Measurements from ENCODE around the gene DZIP3. TPM values are rescaled to one million over a fixed set of nuclear protein-coding genes. Genes with fewer than 3 reads are reported as not detected.

DZIP3 gene
- total and polyA plus RNA-seq, 2 experiments from 2014 or later = 28.7 to 32.0 TPM

DNA sequence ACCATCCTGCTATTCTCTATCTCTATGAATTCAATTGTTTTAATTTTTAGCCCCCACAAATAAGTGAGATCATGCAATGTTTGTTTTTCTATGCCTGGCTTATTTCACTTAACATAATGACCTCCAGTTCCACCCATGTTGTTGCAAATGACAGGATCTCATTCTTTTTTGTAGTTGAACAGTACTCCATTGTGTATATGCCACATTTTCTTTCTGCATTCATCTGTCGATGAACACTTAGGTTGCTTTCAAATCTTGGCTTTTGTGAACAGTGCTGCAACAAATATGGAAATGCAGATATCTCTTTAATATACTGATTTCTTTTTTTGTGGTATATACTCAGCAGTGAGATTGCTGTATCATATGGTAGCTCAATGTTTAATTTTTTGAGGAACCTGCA lies 108.9 kb downstream of the DZIP3 start:
- Histone ChIP-seq H3K4me2 (no peak overlapping the region), H3K4me1 (ENCODE audit: insufficient read depth) (no peaks in the 10 kb centered on the region), H4K20me1 (replicated peaks; ENCODE audit: insufficient read depth) (no peaks in the 10 kb centered on the region), H3K27ac (ENCODE audit: low read depth) (no peak overlapping the region), H3F3A (replicated peaks; ENCODE audit: low read depth) (no peaks in the 10 kb centered on the region), H3K36me3 (ENCODE audit: insufficient read depth) (peaks cover 10% of the 10 kb centered on the region), H3K79me2 (replicated peaks; ENCODE audit: insufficient read depth) (no peaks in the 10 kb centered on the region), H3K9me2 (ENCODE audit: insufficient read depth) (no peaks in the 10 kb centered on the region), H2AFZ (no peak overlapping the region), H3K4me3 (no peak overlapping the region), H3K27me3 (ENCODE audit: insufficient read depth) (no peaks in the 10 kb centered on the region)
- H3K4me1 Mint-ChIP-seq = no peaks in the 10 kb centered on the region; the same call in 2 of the 3 replicates
- DNase-seq (ENCODE audit: low spot score) (no peak), ATAC-seq (no peak)
- H3K27me3 Mint-ChIP-seq (ENCODE audit: insufficient read depth, low read depth, poor library complexity) = no peaks in the 10 kb centered on the region
- H3K36me3 Mint-ChIP-seq (ENCODE audit: low read depth) = peaks cover 19% of the 10 kb centered on the region
- H3K27ac Mint-ChIP-seq = no peak overlapping the region
- TF ChIP-seq JUNB (IDR thresholded peaks at IDR 0.05; ENCODE audit: unreplicated experiment) (no peak), POLR2AphosphoS5 (IDR thresholded peaks at IDR 0.05; ENCODE audit: low read depth) (no peak), ZNF114 (CRISPR knock-in tag; IDR thresholded peaks at IDR 0.05) (no peak), ZNF331 (CRISPR knock-in tag; IDR thresholded peaks at IDR 0.05; ENCODE audit: low read depth) (no peak), STAT1 (IDR thresholded peaks at IDR 0.05; ENCODE audit: unreplicated experiment) (no peak), EZH2 (IDR thresholded peaks at IDR 0.05; ENCODE audit: low read depth, unreplicated experiment) (no peak)
- TF ChIP-seq, protein P1, sequence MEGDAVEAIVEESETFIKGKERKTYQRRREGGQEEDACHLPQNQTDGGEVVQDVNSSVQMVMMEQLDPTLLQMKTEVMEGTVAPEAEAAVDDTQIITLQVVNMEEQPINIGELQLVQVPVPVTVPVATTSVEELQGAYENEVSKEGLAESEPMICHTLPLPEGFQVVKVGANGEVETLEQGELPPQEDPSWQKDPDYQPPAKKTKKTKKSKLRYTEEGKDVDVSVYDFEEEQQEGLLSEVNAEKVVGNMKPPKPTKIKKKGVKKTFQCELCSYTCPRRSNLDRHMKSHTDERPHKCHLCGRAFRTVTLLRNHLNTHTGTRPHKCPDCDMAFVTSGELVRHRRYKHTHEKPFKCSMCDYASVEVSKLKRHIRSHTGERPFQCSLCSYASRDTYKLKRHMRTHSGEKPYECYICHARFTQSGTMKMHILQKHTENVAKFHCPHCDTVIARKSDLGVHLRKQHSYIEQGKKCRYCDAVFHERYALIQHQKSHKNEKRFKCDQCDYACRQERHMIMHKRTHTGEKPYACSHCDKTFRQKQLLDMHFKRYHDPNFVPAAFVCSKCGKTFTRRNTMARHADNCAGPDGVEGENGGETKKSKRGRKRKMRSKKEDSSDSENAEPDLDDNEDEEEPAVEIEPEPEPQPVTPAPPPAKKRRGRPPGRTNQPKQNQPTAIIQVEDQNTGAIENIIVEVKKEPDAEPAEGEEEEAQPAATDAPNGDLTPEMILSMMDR (conservative IDR thresholded peaks at IDR 0.05; ENCODE audit: low read depth in 2 of 2) = no peak
- TF ChIP-seq, protein P2, sequence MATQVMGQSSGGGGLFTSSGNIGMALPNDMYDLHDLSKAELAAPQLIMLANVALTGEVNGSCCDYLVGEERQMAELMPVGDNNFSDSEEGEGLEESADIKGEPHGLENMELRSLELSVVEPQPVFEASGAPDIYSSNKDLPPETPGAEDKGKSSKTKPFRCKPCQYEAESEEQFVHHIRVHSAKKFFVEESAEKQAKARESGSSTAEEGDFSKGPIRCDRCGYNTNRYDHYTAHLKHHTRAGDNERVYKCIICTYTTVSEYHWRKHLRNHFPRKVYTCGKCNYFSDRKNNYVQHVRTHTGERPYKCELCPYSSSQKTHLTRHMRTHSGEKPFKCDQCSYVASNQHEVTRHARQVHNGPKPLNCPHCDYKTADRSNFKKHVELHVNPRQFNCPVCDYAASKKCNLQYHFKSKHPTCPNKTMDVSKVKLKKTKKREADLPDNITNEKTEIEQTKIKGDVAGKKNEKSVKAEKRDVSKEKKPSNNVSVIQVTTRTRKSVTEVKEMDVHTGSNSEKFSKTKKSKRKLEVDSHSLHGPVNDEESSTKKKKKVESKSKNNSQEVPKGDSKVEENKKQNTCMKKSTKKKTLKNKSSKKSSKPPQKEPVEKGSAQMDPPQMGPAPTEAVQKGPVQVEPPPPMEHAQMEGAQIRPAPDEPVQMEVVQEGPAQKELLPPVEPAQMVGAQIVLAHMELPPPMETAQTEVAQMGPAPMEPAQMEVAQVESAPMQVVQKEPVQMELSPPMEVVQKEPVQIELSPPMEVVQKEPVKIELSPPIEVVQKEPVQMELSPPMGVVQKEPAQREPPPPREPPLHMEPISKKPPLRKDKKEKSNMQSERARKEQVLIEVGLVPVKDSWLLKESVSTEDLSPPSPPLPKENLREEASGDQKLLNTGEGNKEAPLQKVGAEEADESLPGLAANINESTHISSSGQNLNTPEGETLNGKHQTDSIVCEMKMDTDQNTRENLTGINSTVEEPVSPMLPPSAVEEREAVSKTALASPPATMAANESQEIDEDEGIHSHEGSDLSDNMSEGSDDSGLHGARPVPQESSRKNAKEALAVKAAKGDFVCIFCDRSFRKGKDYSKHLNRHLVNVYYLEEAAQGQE (IDR thresholded peaks at IDR 0.05; ENCODE audit: unreplicated experiment) = no peak
- TF ChIP-seq, protein P3, sequence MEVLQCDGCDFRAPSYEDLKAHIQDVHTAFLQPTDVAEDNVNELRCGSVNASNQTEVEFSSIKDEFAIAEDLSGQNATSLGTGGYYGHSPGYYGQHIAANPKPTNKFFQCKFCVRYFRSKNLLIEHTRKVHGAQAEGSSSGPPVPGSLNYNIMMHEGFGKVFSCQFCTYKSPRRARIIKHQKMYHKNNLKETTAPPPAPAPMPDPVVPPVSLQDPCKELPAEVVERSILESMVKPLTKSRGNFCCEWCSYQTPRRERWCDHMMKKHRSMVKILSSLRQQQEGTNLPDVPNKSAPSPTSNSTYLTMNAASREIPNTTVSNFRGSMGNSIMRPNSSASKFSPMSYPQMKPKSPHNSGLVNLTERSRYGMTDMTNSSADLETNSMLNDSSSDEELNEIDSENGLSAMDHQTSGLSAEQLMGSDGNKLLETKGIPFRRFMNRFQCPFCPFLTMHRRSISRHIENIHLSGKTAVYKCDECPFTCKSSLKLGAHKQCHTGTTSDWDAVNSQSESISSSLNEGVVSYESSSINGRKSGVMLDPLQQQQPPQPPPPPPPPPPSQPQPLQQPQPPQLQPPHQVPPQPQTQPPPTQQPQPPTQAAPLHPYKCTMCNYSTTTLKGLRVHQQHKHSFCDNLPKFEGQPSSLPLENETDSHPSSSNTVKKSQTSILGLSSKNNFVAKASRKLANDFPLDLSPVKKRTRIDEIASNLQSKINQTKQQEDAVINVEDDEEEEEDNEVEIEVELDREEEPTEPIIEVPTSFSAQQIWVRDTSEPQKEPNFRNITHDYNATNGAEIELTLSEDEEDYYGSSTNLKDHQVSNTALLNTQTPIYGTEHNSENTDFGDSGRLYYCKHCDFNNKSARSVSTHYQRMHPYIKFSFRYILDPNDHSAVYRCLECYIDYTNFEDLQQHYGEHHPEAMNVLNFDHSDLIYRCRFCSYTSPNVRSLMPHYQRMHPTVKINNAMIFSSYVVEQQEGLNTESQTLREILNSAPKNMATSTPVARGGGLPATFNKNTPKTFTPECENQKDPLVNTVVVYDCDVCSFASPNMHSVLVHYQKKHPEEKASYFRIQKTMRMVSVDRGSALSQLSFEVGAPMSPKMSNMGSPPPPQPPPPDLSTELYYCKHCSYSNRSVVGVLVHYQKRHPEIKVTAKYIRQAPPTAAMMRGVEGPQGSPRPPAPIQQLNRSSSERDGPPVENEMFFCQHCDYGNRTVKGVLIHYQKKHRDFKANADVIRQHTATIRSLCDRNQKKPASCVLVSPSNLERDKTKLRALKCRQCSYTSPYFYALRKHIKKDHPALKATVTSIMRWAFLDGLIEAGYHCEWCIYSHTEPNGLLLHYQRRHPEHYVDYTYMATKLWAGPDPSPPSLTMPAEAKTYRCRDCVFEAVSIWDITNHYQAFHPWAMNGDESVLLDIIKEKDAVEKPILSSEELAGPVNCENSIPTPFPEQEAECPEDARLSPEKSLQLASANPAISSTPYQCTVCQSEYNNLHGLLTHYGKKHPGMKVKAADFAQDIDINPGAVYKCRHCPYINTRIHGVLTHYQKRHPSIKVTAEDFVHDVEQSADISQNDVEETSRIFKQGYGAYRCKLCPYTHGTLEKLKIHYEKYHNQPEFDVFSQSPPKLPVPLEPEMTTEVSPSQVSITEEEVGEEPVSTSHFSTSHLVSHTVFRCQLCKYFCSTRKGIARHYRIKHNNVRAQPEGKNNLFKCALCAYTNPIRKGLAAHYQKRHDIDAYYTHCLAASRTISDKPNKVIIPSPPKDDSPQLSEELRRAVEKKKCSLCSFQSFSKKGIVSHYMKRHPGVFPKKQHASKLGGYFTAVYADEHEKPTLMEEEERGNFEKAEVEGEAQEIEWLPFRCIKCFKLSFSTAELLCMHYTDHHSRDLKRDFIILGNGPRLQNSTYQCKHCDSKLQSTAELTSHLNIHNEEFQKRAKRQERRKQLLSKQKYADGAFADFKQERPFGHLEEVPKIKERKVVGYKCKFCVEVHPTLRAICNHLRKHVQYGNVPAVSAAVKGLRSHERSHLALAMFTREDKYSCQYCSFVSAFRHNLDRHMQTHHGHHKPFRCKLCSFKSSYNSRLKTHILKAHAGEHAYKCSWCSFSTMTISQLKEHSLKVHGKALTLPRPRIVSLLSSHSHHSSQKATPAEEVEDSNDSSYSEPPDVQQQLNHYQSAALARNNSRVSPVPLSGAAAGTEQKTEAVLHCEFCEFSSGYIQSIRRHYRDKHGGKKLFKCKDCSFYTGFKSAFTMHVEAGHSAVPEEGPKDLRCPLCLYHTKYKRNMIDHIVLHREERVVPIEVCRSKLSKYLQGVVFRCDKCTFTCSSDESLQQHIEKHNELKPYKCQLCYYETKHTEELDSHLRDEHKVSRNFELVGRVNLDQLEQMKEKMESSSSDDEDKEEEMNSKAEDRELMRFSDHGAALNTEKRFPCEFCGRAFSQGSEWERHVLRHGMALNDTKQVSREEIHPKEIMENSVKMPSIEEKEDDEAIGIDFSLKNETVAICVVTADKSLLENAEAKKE (CRISPR knock-in tag; IDR thresholded peaks at IDR 0.05) = no peak
- TF ChIP-seq, protein P4, sequence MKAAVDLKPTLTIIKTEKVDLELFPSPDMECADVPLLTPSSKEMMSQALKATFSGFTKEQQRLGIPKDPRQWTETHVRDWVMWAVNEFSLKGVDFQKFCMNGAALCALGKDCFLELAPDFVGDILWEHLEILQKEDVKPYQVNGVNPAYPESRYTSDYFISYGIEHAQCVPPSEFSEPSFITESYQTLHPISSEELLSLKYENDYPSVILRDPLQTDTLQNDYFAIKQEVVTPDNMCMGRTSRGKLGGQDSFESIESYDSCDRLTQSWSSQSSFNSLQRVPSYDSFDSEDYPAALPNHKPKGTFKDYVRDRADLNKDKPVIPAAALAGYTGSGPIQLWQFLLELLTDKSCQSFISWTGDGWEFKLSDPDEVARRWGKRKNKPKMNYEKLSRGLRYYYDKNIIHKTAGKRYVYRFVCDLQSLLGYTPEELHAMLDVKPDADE (IDR thresholded peaks at IDR 0.05) = no peak
- peaks cover 9% of the 10 kb centered on the region for H3K9me3 Mint-ChIP-seq
- no peak overlapping the region for H3K4me3 Mint-ChIP-seq
